Skeletal muscle cell (primary cell): ENCODE results near the gene PSD.

ENCODE experiments used
- DNase-seq: peaks from one replicate; pipeline ENCODE4 v3.0.0-alpha.2; 2010; ENCODE audit warnings: low read depth
- H3K4me3 ChIP-seq: 2 replicates; pipeline ENCODE4 v1.5.1; 2011; ENCODE audit warnings: low read depth, mild to moderate bottlenecking, control low read depth, low read length, moderate library complexity

Gene PSD

DNA sequence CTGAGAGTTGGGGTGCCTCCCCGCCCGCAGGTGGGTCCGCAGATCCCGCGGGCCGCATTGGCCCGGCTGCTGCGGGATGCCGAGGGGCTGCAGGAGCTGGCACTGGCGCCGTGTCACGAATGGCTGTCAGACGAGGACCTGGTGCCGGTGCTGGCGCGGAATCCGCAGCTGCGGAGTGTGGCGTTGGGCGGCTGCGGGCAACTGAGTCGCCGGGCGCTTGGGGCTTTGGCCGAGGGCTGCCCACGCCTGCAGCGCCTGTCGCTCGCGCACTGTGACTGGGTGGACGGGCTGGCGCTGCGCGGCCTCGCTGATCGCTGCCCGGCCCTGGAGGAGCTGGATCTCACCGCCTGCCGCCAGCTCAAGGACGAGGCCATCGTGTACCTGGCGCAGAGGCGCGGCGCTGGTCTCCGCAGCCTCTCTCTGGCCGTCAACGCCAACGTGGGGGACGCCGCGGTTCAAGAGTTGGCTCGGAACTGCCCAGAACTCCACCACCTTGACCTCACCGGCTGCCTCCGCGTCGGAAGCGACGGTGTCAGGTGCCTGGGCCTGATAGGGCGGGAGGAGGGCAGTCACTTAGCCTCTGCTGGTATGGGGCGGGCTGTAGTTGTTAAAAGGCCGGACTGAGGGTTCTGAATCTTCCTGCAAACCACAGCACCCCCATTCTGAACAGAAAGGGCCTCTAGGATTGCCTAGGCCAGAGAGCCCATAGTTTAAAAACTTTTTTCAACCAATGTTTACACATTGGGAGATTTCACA lies 3.4 kb upstream of the PSD start:
- no peak for DNase-seq
- peak overlapping the region; percentile 93 for H3K4me3 ChIP-seq

DNA sequence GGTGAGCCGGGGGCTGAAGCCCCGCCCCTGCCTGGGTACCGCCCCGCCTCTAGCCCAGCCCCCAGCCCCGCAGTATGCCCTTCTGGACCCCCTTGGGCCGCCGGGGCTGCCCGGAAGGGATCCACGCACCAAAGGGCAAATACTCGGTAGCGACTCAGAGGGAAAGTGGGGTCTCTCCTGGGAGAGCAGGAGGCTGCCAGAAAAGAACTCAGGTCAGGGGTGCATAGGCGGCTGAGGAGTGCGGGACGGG lies 2.8 kb upstream of the PSD start:
- H3K4me3 ChIP-seq = peak overlapping the region; percentile 93
- no peak for DNase-seq

DNA sequence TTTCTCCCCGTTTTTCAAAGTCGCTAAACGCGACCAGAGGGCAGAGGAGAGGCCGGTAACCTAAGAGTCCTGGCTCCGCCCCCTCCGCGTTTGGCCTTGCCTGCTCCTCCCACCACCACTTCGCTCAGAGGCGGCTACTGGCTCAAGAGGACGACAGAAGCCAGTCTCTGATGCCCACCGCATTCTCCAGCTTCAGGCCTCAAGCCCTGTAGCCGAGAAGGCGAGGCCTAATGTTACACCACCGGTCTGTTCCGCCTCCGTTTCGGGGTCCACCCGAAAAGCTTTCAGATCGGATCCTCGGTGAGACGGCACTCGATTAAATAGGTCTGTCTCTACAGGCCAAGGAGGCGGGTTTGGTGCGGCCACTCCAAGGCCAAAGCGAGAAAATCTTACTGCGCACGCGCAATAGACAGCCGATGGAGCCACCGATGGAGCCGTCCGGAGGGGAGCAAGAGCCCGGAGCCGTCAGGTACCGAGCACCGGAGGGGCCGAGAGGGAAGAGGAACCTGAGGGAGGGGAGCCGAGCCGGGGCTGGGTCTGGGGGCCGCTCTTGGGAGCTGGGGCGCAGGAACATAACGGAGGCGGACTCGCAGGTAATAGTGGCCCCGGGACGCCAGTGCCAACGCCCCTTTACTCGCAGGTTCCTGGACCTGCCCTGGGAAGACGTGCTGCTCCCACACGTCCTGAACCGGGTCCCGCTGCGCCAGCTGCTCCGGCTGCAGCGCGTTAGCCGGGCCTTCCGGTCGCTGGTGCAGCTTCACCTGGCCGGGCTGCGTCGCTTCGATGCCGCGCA lies 2.3 kb upstream of the PSD start, which contains the start of gene FBXL15:
TSS of gene FBXL15 (plus strand) at position 123 of the 793 bp plus-strand sequence. CDS start at position 417, 294 bp downstream.
- peak within 1 kb of the TSS; percentile 93 for H3K4me3 ChIP-seq
- peak; percentile 84 for DNase-seq

DNA sequence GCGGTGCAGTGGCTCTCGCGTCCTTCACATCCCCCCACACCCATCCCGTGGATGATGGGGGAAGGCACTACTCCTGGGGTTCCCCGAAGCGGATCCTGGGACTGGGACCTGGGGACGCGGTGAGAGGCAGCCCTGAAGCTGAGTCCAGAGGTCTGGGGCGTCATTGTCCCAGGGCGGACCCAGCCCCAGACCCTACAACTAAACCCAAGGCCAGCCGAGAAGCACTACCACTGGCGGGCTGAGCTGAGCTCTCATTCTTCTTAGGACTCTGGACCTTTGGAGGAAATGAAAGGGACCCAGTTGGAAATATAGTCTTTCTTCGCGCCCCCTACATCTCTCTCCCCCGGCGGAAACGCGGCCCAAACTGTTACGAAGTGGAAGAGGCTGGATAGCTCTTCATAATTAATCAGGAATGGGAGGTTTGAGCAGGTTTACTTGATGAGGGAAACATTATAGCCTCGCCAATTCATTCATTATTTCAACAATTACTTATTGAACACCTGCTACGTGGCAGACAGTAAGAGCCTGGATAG lies 1.7 kb upstream of the PSD start:
- DNase-seq = no peak

DNA sequence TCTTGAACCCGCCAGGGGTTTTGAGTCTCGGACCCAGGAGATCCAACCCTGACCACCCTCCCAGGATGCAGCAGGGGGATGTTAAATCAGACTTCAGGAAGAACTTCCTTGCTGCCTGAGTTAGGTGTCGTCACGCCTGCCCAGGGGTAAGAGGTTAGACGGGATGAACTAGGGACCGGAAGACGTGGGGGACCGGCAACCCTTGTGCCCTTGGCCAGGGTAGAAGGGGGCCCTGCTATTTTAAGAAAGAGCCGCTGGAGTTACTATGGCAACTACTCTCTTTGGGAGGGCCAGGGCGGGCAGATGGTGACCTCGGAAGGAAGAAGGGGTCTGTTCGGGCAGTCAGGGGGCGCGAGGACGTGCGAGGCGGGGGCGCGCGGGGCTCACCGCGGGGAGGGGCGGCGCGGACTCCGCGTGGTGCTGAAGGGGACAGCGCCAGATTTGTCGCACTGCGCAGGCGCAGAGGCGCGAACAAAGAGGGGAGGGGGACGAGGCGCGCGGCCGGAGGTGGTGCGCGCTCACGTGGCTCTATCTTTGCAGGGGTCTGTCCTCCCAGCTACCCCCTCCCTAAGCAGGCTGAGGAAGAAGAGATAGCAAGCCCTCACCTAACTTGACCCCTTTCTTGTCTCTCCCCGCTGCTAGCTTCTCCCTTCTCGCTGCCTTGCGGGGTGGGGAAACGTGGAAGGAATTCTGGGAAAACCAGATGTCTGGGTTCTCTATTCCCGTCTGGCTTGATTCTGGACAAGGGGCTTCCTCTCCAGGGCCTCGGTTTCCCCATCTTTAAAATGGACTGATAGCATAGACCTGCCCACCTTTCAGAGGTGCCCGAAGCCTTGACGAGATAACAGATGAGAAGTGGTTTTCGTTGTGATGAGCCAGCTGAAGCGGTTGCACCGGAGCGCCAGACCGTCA lies 940 bp upstream of the PSD start:
- peak overlapping the region; percentile 93 for H3K4me3 ChIP-seq
- no peak for DNase-seq

More for the DNA sequence above, 1.7 kb upstream of the PSD start:
- H3K4me3 ChIP-seq = peak overlapping the region; percentile 93

DNA sequence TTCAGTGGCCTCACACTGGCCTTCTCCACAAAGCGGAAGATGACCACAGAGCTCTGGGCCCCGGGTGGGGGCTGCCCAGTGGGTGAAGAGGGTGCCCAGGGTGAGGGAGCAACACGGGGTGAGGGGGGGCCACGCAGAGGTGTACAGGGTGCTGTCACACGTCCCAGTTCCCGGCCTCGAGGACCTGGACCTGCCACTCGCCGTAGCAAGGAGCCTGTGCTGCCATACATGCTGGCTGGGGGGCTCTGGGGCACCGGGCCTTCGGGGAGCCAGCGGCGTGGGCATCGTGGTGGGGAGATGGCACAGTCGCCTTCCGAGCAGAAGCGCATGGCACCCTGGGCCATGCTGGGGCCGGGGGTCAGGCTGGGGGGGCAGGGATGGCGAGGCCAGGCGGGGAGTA lies 1.9 kb downstream of the PSD start:
- no peak for DNase-seq
- H3K4me3 ChIP-seq = no peak overlapping the region

DNA sequence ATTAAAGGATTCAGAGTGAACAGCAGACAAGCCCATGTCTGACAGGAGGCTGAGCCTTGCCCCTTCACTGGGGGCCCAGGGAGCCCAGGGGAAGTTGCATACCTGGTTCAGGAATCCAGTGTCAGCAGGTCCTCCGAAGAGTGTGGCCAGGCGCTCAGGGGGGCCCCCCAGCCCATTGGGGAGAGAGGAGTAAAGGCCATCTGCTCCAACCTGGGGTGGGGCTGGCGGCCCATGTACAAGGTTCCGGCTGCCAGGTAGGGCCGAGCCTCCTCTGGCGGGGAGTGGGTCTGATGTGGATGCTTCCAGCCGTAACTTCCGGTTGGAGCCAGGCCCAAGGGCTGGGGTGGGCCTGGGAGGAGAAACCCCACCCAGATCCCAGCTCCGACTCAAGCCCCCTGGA lies 2.3 kb downstream of the PSD start:
- H3K4me3 ChIP-seq = no peak overlapping the region
- DNase-seq = no peak

DNA sequence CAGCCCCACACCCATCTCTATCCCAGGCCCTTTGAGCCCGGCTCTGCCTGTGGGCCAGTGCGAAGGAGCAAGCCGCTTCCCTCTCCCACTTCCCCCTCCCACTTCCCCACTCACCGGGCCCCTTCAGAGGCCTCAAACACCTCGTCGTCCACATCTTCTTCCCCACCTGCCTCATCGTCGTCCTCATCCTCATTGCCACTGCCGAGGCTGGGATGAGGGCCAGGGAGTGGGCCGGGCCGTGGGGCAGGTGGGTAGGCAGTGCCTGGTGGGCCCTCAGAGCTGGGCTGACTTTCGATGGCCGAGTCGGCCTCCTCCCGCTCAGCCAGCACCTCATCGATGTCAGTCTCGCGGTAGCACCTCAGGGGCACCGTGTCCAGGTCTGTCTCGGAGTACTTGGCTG lies 3.8 kb downstream of the PSD start:
- no peak overlapping the region for H3K4me3 ChIP-seq
- DNase-seq = no peak

DNA sequence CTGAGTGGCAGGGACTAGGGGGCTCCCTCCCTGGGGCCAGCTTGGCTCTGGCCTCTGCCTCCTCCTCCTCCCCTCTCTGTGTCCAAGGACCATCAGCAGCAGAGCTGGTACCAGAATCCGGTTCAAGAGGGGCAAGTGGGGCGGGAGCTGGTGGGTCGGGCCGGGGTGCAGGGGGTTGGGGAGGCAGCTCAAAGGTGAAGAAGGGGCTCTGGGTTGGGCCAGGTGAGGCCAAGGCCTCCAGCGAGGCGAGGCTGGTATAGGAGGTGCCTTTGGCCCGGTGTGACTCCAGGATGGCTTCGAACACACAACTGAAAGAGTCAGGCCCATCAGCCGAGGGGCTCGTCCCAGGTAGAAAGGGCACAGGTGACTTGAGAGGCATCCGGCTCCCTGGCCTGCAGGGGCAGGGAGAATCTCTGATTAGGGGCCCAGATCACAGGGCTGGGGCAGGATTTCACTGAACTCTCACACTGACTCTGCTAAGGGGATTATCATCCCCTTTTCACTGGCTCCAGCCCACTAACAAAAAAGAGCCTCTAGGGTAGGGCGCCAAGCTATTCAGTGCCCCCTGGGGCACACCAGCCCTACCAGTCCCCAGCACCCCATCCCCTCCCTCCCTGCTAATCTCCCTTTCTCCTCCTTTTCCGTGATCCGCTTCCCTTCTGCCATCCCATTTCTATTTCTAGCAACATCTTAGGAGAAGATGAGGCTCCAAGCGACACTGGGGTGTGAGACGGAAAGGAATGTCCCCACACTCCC lies 4.6 kb downstream of the PSD start:
- H3K4me3 ChIP-seq = no peak overlapping the region
- DNase-seq = no peak

DNA sequence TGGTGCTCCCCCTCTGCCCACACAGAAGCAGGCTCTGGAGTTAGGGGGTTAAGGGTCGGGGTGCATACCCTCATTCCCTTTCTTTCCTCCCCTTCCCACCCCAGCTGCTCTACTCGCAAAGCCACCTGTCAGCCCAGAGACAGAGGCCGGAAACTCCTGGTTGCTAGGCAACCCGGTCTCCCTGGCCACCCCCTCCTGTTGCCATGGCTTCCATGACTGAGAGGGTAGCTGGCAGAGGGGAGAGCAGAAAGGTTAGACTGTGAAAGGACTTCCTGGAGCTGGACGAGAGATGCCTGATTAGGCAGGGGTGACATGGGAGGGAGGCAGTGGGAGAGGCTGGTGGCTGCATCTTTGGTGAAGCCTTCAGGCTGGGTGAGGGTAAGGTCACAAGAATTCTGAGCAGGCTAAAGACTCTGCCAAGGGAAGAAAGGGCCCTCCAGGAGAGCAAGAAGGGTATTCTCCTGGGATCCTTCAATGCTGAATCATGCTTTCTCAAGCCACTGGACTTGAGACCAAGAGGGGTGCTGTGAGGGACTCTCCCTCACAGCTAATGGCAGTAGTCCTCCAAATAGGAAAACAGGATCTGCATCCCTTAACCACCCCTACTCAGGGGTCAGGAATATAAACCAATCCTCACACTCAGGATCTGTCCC lies 5.4 kb downstream of the PSD start:
- H3K4me3 ChIP-seq = no peak overlapping the region
- no peak for DNase-seq

DNA sequence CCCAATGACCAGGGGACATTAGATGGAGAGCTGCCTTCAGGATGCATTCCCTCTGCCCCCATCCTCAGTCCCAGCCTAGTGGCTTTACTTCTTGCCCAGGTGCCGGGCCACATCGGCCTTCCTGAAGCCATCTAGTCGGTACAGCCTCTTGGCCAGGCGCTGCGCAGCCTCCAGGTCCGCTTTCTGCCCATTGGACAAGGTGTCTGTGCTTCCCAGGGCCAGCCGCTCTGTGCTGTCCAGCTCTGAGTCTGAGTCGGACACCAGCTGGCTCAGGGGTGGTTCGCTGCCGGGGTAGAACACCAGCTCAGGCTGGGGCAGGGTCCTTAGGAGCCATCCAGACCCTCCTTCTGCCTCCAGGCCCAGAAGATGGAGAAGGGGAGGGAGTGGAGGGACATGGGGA lies 6.3 kb downstream of the PSD start:
- DNase-seq = no peak

DNA sequence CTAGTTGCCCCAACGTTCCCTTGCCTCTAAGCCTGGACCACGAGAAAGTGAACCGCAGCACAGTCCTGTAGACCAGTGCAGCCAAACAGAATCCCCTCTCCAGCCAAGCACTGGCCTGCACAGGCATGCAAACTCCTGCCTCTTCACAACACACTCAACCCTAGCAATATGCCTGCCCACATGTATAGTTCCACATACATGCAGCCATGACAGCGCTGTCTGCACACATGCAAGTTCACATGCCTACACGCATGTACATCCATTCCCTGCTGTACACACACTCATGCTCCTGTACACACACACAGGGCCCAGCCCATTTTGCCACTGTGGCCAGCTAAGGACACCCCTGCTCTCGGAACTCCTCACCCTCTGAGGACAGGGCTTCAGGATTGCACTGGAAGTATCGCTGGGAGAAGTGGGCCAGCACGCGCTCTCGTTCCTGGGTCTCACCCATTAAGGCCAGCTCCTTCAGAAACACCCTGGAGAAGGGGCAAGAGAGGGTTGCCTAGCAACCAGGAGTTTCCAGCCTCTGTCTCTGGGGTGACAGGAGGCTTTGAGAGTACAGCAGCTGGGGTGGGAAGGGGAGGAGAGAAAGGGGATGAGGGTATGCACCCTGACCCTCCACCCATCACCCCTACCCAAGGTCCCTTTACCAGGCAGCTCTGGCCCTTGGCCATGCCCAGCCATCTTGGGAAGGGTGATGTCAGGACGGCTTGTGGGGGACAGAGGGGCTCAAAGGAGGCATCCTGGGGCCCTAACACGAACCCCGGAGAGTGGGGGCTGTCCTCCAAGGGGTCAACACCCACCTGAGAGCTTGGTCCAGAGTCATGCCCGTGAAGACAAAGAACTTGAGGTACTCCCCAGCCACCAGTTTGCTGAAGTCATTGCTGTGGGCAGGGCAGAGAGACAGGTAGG lies 7.0 kb downstream of the PSD start:
- DNase-seq = no peak

More for the DNA sequence above, 6.3 kb downstream of the PSD start:
- no peak overlapping the region for H3K4me3 ChIP-seq

DNA sequence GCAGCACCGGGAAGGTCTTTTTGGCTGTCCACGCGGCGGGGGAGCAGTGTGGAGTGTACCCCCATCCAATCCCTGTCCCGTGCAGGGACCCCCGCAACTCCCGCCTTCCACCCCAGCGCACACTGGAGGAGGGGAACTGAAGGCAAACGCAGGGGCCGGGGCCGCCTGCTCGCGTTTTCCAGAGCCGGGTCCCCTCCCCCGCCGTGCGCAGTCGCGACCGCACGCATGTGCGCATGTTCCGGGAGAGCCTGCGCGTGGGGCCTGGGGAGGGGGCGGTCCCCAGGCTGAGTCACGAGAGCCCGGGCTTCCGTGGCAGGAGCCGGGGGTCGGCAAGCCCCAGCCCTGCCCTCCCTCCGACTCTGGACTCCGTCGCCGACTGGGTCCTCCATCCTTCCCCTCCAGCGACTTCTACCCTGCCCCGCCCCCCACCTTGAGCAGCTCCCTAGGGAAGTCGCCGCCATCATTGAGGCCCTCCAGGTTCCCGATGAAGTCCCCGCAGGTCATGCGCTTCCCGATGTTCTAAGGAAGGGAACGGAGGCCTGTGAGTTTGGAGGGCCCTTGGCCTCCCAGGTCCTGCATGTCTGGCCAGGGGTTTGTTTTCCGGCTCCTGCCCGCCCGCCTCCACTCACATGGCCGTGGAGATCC lies 8.0 kb downstream of the PSD start:
- H3K4me3 ChIP-seq = peak overlapping the region; percentile 55
- no peak for DNase-seq

More for the DNA sequence above, 7.0 kb downstream of the PSD start:
- H3K4me3 ChIP-seq = no peak overlapping the region

DNA sequence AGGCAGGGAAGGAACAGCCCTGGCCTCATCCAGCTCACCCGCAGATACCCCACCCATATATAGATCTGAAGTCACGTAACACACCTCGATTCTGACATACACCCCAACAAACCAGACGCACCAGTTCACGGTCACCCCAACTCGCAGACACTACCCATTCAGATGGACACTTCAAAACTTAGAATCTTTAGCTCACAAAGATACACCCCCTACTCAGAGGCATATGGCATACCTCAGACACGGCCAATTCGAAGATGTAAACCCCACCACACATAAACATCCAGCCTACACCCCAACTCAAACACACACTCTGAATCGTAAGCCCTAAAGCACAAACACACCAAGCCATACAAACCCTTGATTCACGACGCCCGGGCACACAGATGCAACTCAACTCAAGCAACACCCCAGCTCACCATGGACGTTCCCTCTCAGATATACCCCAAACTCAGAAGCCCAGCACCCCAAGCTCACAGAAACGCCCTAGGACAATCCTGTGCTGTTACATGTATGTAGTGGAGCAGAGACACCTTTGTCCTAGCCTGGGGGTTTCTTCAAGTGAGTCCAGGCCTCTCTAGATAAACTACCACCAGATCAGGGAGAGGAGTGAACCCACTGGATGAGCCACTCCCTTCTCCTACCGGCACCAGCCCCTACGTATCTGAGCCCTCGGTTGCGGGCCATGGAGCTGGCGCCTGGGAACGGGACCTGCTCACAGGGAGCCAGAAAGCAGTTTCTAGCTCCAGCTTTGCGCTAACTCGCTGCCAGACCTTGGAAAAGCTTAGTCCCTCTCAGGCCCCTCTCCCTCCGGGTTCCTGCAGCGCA lies 8.8 kb downstream of the PSD start:
- no peak for DNase-seq
- peak overlapping the region; percentile 55 for H3K4me3 ChIP-seq

DNA sequence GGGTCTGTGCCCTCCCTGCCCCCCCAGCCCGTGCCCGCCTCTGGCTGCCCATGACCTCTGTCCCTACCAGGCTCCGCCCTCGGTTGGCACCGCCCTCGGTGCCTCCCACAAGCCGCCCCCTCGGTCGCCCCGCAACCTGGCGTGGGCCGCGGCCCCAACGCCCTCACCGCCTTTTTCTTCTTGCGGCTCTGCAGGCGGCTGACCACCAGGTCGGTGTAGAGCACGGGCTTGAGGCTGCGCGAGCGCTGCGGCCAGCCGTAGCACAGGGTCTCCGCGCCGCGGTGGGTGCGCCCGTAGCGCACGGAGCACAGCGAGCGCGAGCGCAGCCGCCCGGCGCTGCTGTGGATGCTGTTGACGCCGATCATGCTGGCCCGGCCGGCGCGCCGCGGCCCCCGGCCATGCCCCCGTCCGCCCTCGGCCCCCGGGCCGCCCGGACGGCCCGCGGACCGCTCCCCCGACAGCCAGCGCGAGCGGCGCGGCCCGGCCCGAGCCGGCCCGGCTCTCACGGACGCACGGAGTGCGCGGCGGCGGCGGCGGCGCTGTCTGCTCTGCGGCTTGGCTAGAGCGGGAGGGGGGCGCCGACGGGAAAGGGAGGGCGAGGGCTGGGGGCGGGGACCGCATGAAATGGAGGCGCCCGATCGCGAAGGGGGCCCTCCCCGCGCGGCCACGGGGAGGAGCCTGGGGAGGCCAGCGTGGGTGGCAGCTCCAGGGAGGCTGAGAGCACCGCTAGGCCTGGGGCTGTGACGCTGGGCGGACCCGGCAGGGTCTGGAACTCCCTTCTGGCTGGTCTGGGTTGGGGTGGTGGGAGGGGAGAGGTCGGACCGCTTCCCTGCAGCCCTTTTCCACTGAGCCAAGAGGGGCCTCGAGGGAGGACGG lies 9.6 kb downstream of the PSD start:
- no peak for DNase-seq
- peak overlapping the region; percentile 55 for H3K4me3 ChIP-seq
